GM19463 (cell line): ENCODE measurements around the gene MOSMO.

Source experiments
- ATAC-seq: cut with Tn5 transposase; IDR thresholded peaks from one replicate; pipeline ENCODE4 v1.9.1; 2021; ENCODE audit warnings: mild to moderate bottlenecking, moderate library complexity; ENCODE audit not compliant: unreplicated experiment

MOSMO gene

GRCh38 chr16:22132801-22133200 is 124.9 kb downstream of the MOSMO start:
- ATAC-seq, result no peak
